Measurements from ENCODE around the gene GNB3.

The GNB3 gene

DNA sequence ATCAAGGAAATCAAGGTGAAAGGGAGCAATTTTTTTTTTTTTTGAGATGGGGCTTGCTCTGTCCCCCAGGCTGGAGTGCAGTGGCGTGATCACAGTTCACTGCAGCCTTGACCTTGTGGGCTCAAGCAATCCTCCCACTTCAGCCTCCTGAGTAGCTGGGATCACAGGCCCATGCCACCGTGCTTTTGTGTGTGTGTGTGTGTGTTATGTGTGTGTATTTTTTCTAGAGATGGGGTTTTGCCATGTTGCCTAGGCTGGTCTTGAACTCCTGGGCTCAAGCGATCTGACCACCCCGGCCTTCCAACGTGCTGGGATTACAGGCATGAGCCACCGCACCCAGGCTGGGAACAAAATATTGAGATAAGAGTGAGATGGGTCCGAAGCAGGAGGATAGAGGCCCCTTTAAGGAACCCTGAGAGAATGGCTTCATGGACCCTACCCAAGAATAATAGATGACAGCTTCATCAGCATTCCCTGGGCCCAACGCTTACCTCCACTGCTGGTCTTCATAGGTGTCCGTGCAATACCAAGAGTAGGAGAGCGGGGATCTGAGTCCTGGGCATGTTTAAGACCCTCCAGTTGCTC lies 9.3 kb downstream of the GNB3 start:
- H3K79me1 ChIP-seq (ENCODE audit: low read length) = peaks cover 23% of the 10 kb centered on the region
- peak overlapping the region; percentile 79 for H3K4me3 ChIP-seq (ENCODE audit: low read length)
- no peak overlapping the region for H3K4ac ChIP-seq (ENCODE audit: low read depth, low read length)
- no peak overlapping the region for H3K23ac ChIP-seq (ENCODE audit: low read length)
- H2AK5ac ChIP-seq (ENCODE audit: low read length) = no peak overlapping the region
- H3K27me3 ChIP-seq (ENCODE audit: insufficient read depth, low read length, poor library complexity) = no peaks in the 10 kb centered on the region
- H3K36me3 ChIP-seq (ENCODE audit: control insufficient read depth, insufficient read depth, low read length) = peaks cover 11% of the 10 kb centered on the region
- peak overlapping the region; percentile 74 for H3K4me2 ChIP-seq (ENCODE audit: low read length)
- H2BK120ac ChIP-seq (ENCODE audit: low read depth, low read length) = no peak overlapping the region
- no peak overlapping the region for H2BK5ac ChIP-seq (ENCODE audit: low read length)
- no peak overlapping the region for H3K18ac ChIP-seq (ENCODE audit: low read length)
- no peak overlapping the region for H4K5ac ChIP-seq (ENCODE audit: low read length)
- H2BK15ac ChIP-seq (replicated peaks; ENCODE audit: low read depth) = no peak overlapping the region
- no peak for DNase-seq
- no peak overlapping the region for H4K8ac ChIP-seq (ENCODE audit: low read depth, low read length)
- H3K9ac ChIP-seq (ENCODE audit: low read length) = peak overlapping the region; percentile 90
- H3K4me1 ChIP-seq (ENCODE audit: control insufficient read depth, low read depth, low read length) = peaks cover 6% of the 10 kb centered on the region
- H3K27ac ChIP-seq (ENCODE audit: low read depth, low read length) = no peak overlapping the region
- peak overlapping the region; percentile 95 for H3K56ac ChIP-seq (ENCODE audit: low read length)
- no CpG with 5 or more reads among the region's 10 CpGs for WGBS (ENCODE audit: extremely low coverage, insufficient coverage, low lambda C conversion rate)
- peaks cover 25% of the 10 kb centered on the region for H3K79me2 ChIP-seq (ENCODE audit: control insufficient read depth, insufficient read depth, low read length)

DNA sequence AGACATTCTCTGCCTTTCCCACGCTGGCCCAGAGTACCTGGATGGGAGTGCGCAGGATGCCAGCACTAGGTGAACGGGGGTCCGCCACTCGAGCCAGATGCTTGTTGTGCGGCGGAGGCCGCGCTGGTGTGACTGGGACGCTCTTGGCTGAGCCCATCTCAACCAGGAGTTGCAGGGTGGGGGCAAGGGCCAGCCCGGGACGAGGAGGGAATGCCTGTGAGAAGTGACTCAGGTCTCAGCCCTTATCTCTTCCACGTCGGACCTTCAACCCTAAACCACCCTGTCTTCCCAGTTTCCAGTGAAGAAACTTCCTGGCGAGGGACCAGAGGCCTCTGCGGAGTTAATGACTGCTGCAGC lies 10.0 kb downstream of the GNB3 start:
- Histone ChIP-seq H3K9ac (ENCODE audit: low read length) (peak overlapping the region; percentile 90), H3K4me3 (ENCODE audit: low read length) (peak overlapping the region; percentile 79), H2BK15ac (replicated peaks; ENCODE audit: low read depth) (no peak overlapping the region), H3K27ac (ENCODE audit: low read depth, low read length) (no peak overlapping the region), H3K4ac (ENCODE audit: low read depth, low read length) (peak overlapping the region; percentile 64), H3K18ac (ENCODE audit: low read length) (no peak overlapping the region), H4K8ac (ENCODE audit: low read depth, low read length) (no peak overlapping the region), H3K36me3 (ENCODE audit: control insufficient read depth, insufficient read depth, low read length) (peaks cover 10% of the 10 kb centered on the region), H3K56ac (ENCODE audit: low read length) (peak overlapping the region; percentile 95), H2AK5ac (ENCODE audit: low read length) (no peak overlapping the region), H3K79me1 (ENCODE audit: low read length) (peaks cover 24% of the 10 kb centered on the region), H3K79me2 (ENCODE audit: control insufficient read depth, insufficient read depth, low read length) (peaks cover 26% of the 10 kb centered on the region), H2BK120ac (ENCODE audit: low read depth, low read length) (no peak overlapping the region), H3K4me2 (ENCODE audit: low read length) (peak overlapping the region; percentile 74), H3K23ac (ENCODE audit: low read length) (no peak overlapping the region), H2BK5ac (ENCODE audit: low read length) (no peak overlapping the region), H4K5ac (ENCODE audit: low read length) (no peak overlapping the region), H3K27me3 (ENCODE audit: insufficient read depth, low read length, poor library complexity) (no peaks in the 10 kb centered on the region), H3K4me1 (ENCODE audit: control insufficient read depth, low read depth, low read length) (peaks cover 6% of the 10 kb centered on the region)
- no CpG with 5 or more reads among the region's 16 CpGs for WGBS (ENCODE audit: extremely low coverage, insufficient coverage, low lambda C conversion rate)
- DNase-seq = no peak

DNA sequence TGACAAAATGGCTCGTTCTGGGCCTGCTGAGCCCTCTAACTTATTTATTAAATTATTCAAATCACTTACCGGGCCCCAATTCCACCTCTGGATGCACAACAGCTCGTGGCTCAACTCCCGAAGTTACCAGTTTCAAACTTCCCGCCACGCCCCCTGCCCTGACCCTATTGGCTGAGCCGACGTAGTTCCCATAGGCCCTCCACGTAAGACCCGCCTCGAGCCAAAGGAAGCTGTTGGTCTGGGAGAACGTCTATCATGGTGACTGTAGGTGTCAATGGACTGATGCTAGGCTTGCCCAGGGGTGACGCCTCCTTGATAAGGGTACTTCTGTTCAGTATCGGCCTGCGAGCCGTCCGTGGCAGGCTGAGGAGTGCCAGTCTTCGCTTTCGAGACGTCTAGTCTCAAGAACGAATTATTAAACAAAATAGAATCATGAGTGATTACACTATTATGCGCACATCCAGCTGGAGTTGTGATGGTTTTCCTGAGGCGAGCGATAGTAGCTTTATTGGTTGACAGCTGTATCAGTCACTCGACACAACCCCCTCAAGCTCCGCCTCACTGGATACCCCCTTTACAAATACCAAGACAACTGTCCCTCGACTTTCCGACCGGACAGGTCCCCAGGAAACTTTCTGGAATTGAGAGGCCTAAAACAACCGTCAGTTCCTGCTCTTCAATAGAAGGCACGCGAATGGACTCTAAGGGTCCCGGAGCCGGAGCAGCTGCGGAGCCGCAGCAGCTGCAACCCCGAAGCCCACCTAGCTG lies 10.6 kb downstream of the GNB3 start, which contains the start of gene CDCA3:
TSS of gene CDCA3 (minus strand) at position 134 of the 768 bp plus-strand sequence. CDS start 334 bp downstream, outside the sequence.
- peak within 1 kb of the TSS; percentile 64 for H3K4ac ChIP-seq (ENCODE audit: low read depth, low read length)
- peak within 1 kb of the TSS; percentile 98 for H3K9ac ChIP-seq (ENCODE audit: low read length)
- no peak within 1 kb of the TSS for H3K23ac ChIP-seq (ENCODE audit: low read length)
- no peak within 1 kb of the TSS for H2BK15ac ChIP-seq (replicated peaks; ENCODE audit: low read depth)
- H3K4me2 ChIP-seq (ENCODE audit: low read length) = peak within 1 kb of the TSS; percentile 98
- no peak within 1 kb of the TSS for H2AK5ac ChIP-seq (ENCODE audit: low read length)
- WGBS (ENCODE audit: extremely low coverage, insufficient coverage, low lambda C conversion rate) = no CpG with 5 or more reads among the region's 37 CpGs
- H3K36me3 ChIP-seq (ENCODE audit: control insufficient read depth, insufficient read depth, low read length) = peaks cover 8% of the 10 kb centered on the region
- no peak within 1 kb of the TSS for H3K18ac ChIP-seq (ENCODE audit: low read length)
- H3K4me1 ChIP-seq (ENCODE audit: control insufficient read depth, low read depth, low read length) = peaks cover 6% of the 10 kb centered on the region
- peak within 1 kb of the TSS; percentile 98 for H2BK5ac ChIP-seq (ENCODE audit: low read length)
- H3K4me3 ChIP-seq (ENCODE audit: low read length) = peak within 1 kb of the TSS; percentile 96
- no peak within 1 kb of the TSS for H4K5ac ChIP-seq (ENCODE audit: low read length)
- no peaks in the 10 kb centered on the region for H3K27me3 ChIP-seq (ENCODE audit: insufficient read depth, low read length, poor library complexity)
- peak; percentile 100 for DNase-seq
- peak within 1 kb of the TSS; percentile 100 for H3K56ac ChIP-seq (ENCODE audit: low read length)
- H3K79me2 ChIP-seq (ENCODE audit: control insufficient read depth, insufficient read depth, low read length) = peaks cover 26% of the 10 kb centered on the region
- H3K79me1 ChIP-seq (ENCODE audit: low read length) = peaks cover 24% of the 10 kb centered on the region
- peak within 1 kb of the TSS; percentile 26 for H3K27ac ChIP-seq (ENCODE audit: low read depth, low read length)
- H4K8ac ChIP-seq (ENCODE audit: low read depth, low read length) = no peak within 1 kb of the TSS
- no peak within 1 kb of the TSS for H2BK120ac ChIP-seq (ENCODE audit: low read depth, low read length)

DNA sequence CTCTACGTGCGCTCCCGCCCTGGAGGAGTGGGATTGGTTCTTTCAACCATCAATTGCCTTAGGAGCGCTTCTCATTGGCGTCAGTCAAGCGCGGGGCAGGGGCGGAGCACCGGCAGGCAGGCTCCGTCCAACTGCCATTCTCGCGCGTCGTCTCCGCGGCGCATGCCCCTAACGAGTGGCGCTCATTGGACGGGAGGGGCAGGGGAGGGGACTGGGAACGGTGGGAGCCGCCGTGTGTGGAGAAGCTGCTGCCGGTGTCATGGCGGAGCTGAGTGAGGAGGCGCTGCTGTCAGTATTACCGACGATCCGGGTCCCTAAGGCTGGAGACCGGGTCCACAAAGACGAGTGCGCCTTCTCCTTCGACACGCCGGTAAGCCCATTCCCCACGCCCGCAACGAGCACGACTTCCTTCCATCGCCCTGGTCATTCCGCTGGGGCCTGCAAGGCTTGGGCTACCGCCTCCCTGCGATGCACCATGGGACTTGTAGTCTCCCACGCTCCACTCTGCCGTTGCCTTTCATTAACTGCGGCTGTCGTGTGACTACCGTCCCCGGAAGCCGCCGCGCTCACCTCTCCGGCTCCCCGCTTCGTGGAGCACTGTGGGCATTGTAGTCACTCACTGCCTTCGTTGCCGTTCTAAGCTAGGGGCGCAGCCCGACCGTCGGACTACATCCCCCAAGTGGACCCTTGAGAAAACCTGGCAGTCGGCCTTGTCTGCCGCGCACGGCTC lies 11.4 kb downstream of the GNB3 start, which contains the start of gene USP5:
TSS of gene USP5 (plus strand) at position 230 of the 730 bp plus-strand sequence. CDS start at position 260, 30 bp downstream.
- peak within 1 kb of the TSS; percentile 26 for H3K27ac ChIP-seq (ENCODE audit: low read depth, low read length)
- peaks cover 26% of the 10 kb centered on the region for H3K79me2 ChIP-seq (ENCODE audit: control insufficient read depth, insufficient read depth, low read length)
- H3K4me1 ChIP-seq (ENCODE audit: control insufficient read depth, low read depth, low read length) = peaks cover 6% of the 10 kb centered on the region
- H3K23ac ChIP-seq (ENCODE audit: low read length) = peak within 1 kb of the TSS; percentile 20
- peak within 1 kb of the TSS; percentile 96 for H3K4me3 ChIP-seq (ENCODE audit: low read length)
- H4K5ac ChIP-seq (ENCODE audit: low read length) = no peak within 1 kb of the TSS
- peak within 1 kb of the TSS; percentile 64 for H3K4ac ChIP-seq (ENCODE audit: low read depth, low read length)
- peak within 1 kb of the TSS; percentile 48 for H2AK5ac ChIP-seq (ENCODE audit: low read length)
- H3K18ac ChIP-seq (ENCODE audit: low read length) = peak within 1 kb of the TSS; percentile 21
- no peak within 1 kb of the TSS for H4K8ac ChIP-seq (ENCODE audit: low read depth, low read length)
- peaks cover 6% of the 10 kb centered on the region for H3K36me3 ChIP-seq (ENCODE audit: control insufficient read depth, insufficient read depth, low read length)
- H3K27me3 ChIP-seq (ENCODE audit: insufficient read depth, low read length, poor library complexity) = no peaks in the 10 kb centered on the region
- peak within 1 kb of the TSS; percentile 98 for H3K4me2 ChIP-seq (ENCODE audit: low read length)
- WGBS (ENCODE audit: extremely low coverage, insufficient coverage, low lambda C conversion rate) = no CpG with 5 or more reads among the region's 65 CpGs
- H3K56ac ChIP-seq (ENCODE audit: low read length) = peak within 1 kb of the TSS; percentile 100
- H3K79me1 ChIP-seq (ENCODE audit: low read length) = peaks cover 24% of the 10 kb centered on the region
- H2BK5ac ChIP-seq (ENCODE audit: low read length) = peak within 1 kb of the TSS; percentile 98
- peak within 1 kb of the TSS; percentile 98 for H3K9ac ChIP-seq (ENCODE audit: low read length)
- peak; percentile 100 for DNase-seq
- H2BK15ac ChIP-seq (replicated peaks; ENCODE audit: low read depth) = no peak within 1 kb of the TSS
- no peak within 1 kb of the TSS for H2BK120ac ChIP-seq (ENCODE audit: low read depth, low read length)

DNA sequence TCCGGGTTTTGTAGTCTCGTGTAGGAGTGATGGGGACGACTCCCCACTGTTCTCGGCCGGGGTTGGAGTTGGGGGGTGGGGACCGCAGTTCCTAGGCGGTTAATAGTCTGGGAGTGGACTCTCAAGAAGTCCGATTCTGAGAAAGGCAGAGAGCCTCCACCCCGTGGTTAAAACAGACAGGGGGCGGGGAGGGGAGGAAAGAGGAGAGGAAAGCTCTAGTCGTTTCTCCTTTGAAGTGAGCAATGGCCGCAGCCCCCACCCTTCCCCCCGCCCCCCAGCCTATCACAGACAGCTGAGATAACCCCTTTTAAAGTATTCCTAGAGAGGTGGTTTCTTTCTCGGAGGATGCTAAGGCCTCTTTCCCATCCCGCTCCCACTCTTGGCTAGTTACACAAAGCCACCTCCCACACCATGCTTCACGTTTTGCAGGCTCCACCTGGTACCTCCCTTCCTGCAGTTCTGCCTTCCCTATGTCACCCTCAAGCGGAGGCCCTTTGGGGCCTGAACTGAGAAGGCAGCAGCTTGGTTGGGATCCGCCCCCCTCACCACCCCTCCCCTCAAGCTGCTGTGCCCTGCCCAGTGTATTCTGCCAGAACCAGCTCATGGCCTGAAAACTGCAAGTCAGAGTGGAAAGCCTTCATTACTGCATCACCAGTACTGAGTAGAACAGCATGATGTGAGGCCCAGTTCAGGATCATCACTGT lies 12.1 kb downstream of the GNB3 start:
- Histone ChIP-seq H2BK15ac (replicated peaks; ENCODE audit: low read depth) (no peak overlapping the region), H4K8ac (ENCODE audit: low read depth, low read length) (no peak overlapping the region), H2BK120ac (ENCODE audit: low read depth, low read length) (no peak overlapping the region), H3K27me3 (ENCODE audit: insufficient read depth, low read length, poor library complexity) (no peaks in the 10 kb centered on the region), H3K4ac (ENCODE audit: low read depth, low read length) (no peak overlapping the region), H3K79me2 (ENCODE audit: control insufficient read depth, insufficient read depth, low read length) (peaks cover 26% of the 10 kb centered on the region), H3K23ac (ENCODE audit: low read length) (peak overlapping the region; percentile 20), H4K5ac (ENCODE audit: low read length) (no peak overlapping the region), H2AK5ac (ENCODE audit: low read length) (peak overlapping the region; percentile 48), H3K36me3 (ENCODE audit: control insufficient read depth, insufficient read depth, low read length) (peaks cover 2% of the 10 kb centered on the region), H3K56ac (ENCODE audit: low read length) (peak overlapping the region; percentile 90), H3K27ac (ENCODE audit: low read depth, low read length) (peak overlapping the region; percentile 8), H3K4me2 (ENCODE audit: low read length) (peak overlapping the region; percentile 94), H3K4me3 (ENCODE audit: low read length) (peak overlapping the region; percentile 85), H2BK5ac (ENCODE audit: low read length) (peak overlapping the region; percentile 37), H3K18ac (ENCODE audit: low read length) (peak overlapping the region; percentile 21), H3K9ac (ENCODE audit: low read length) (peak overlapping the region; percentile 70), H3K79me1 (ENCODE audit: low read length) (peaks cover 24% of the 10 kb centered on the region), H3K4me1 (ENCODE audit: control insufficient read depth, low read depth, low read length) (peaks cover 6% of the 10 kb centered on the region)
- DNase-seq = peak; percentile 86
- WGBS (ENCODE audit: extremely low coverage, insufficient coverage, low lambda C conversion rate) = no CpG with 5 or more reads among the region's 18 CpGs

Measured in mesendoderm (in vitro differentiated cells).